Activated T-cell treated with anti-CD3 and anti-CD28 coated beads for 24 hours (primary cell): ENCODE data around the gene ATP8B3.
A peak's percentile ranks its signal among the peaks of the same experiment; 100 is the strongest.
"Not testable (repeated sequence)": the region's sequence is repeated elsewhere in the genome, so short reads cannot be mapped to it uniquely, and the experiment has no call there.

Experiments
- DNase-seq: peaks from one replicate; pipeline ENCODE4 v3.0.0-alpha.2; 2020; ENCODE audit warnings: low read depth

The ATP8B3 gene

DNA sequence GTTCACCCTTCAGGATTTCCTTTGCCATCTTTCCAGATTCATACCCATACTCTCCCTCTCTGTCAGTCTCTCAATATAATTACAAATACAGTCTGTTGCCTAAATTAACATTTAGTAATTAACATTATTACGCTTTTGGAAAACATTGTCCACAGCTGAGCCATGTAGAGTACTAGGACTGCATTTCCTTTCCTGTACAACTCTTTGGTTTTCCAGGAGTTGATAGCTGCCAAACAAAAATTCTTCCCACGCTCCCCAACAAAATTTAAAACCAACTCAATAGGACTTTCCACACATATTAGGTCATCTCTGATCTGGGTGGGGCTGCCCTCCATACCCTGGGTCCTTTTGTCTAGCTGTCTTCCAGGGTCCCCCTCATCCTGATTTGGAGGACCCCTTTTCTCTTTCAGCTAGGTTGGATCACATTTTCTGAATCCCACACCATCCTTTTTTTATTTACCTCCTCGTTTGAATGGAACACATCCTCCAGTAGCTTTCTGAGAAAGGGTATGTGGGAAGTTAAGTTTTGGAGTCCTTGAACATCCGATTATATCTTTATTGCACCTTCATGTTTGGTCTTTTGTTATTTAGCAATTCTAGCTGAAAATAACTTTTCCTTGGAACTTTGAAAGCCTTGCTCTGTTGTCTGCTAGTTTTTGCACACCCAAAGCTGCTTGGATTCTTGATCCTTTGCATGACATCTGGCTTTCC is 41.1 kb downstream of the ATP8B3 start:
- no peak for DNase-seq

DNA sequence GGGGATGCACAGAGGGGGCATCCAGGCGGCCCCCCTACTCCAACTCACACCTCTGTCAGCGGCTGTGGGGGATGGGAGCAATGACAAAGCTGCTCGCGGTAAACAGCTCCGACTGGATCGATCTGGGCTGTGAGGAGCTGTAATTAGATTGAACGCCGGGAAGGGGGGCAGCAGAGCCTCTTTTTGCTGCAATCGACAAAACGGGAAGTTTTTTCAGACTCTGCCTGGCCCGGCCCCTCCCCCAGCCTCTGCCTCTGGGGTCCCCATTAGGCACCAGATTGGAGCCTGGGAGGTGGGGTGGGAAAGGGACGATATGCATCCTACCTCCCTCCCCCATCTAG is 42.5 kb downstream of the ATP8B3 start:
- DNase-seq: no peak

DNA sequence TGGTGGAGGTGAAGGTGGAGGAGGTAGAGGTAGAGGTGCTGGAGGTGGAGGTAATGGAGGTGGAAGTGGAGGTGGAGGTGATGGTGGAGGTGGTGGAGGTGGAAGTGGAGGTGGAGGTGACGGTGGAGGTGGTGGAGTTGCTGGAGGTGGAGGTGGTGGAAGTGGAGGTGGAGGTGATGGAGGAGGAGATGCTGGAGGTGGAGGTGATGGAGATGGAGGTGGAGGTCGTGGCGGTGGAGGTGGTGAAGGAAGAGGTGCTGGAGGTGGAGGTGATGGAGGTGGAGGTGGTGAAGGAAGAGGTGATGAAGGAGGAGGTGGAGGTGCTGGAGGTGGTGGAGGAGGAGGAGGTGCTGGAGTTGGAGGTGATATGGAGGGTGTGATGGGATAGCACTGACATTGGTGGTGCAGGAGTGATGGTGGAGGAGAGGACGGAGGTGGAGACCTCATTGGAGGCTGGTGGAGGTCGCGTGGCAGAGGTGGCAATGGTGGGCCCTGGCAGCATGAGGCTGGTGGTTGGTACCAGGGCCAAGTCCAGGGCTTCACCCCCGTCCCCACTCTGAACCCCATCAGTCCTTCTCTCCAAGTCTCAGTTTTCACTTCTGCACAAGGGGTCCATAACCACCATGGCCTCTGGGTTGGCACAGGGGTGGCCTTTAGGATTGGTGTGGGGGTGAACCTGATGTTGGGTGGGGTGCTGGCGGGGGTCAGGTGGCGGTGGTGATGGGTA is 43.0 kb downstream of the ATP8B3 start:
- DNase-seq: no peak

DNA sequence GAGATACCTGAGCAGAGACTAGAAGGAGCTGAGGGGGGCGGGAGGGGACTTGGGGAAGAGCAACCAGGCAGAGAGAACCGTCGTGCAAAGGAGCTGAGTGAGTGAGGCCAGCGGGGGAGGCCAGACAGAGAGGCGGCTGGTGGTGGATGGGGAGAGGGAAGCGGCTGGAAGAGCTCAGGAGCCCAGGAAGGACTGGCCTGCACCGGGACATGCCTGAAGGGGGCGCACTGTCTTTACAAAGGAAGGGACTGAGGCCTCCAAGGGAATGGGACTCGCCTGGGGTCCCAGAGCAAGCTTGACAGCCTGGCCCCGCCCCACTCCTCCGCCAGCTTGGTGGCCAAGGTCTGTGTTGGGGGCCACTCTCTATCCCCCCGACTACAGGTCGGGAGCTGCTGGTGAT is 43.8 kb downstream of the ATP8B3 start:
- DNase-seq: no peak

DNA sequence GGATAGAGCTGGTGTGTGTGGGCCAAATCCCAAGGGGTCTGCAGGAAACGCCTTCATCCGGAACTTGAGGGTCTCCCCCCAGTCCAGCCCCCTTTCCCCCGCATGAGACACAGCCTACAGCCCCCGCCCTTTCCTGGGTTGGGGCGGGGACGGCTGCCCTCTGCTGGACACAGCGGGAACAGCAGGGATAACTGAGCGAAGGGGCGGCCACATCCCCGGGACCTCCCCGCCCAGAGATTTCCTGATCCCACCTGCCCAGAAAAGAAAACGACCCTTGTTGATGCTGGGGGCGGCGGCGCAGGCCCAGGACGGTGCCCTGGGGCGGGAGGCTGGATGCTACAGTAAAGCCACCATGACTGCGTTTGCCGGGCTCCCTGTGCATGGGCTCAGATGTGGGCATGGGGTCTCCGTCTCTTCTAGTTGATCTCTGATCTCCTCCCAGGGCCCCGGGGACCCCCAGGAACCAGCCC is 44.6 kb downstream of the ATP8B3 start:
- DNase-seq: peak; percentile 52

DNA sequence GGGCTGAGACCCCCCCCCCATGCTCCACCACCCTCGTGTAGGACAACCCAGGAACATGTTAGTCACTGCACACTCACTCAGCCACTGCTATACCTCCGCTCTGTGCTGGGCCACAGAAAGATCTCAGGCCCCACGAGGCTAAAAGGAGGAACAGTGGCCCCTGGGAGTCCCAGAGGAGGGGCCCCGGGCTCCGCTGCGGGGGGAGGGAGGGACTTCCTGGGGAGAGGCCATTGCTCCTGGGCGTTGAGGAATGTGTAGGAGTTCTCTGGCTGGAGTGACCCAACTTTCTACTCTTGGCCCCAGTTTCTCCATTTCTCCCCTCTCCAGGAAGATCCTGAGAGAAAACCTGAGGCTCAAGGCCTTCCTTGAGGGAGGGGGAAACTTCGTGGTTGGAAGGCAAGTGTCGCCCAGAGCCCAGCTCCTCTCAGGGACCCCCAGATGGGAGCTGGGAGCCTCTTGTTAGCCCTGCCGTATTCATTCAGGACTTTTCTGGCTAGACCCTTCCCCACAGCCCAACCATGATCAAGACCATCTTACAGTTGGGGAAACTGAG is 45.2 kb downstream of the ATP8B3 start:
- no peak for DNase-seq

DNA sequence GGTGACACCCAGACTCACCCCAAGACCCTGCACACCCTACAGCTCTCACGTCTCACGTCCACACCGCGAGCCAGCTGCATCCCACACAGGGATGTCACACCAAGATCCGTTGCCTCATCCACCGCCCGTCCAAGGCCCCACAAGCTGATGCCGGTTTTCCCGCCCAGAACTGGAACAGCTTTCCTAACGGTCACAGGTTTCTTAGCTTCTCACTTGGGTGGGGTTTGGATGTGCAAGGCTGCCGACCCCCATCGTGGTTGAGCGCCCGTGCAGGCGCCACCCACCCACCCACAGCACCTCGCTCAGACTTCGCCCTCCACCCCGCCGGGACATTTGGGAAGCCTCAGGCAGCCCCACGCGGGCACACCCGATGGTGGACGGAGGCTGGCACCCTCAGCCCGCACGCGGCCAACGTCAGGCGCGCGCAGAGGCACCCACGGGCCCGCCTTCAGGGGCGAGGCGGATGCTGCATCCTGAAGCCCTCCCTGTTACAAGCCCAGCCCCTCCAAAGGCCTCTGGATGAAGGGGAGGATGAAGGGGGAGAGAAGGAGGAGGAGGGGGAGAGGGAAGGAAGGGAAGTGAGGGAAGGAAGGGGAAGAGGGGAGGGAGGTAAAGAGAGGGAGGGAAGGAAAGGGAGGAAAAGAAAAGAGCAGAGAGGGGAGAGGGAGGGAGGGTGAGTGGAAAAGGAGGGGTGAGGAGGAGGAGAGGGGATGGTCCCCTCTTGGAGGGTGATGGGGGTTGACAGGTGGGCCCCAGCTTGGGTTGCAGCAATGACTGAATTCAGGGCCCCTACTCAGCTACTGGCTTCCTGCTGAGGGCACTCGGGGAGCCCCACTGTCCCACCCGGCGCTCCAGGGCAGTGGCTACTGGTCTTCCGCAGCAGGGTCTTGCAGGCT is 45.9 kb downstream of the ATP8B3 start:
- DNase-seq: no peak

DNA sequence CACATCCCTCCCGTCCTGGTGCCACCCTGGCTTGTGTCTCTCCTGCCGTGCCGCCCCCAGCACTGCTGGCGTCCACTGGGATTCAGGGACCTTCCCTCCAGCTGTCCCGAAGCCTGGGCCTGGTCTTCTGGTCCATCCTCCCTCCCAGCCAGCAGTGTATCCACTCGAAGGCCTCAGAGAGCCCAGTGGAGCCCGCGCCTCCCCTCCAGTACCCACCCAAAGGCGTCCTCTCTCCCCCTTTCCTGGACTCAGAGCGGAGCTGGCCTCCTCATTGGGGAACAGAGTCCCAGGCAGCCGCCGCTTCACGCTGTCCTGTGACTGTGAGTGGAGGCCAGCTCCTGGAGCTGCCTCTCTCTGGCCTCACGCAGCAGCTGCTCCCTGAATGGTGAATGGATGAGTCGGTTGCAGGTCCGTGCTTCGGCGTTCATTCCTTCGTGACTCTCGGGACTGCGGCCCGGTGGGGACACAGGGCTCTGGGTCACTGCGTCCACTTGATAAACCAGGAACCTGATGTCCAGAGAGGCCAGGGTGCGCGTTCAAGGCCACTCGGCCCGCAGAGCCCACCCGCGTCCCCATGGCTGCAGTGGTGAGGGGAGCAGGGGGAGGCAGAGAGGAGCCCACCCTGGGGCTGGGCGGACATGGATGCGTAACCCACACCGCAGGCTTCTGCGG is 46.7 kb downstream of the ATP8B3 start:
- no peak for DNase-seq

DNA sequence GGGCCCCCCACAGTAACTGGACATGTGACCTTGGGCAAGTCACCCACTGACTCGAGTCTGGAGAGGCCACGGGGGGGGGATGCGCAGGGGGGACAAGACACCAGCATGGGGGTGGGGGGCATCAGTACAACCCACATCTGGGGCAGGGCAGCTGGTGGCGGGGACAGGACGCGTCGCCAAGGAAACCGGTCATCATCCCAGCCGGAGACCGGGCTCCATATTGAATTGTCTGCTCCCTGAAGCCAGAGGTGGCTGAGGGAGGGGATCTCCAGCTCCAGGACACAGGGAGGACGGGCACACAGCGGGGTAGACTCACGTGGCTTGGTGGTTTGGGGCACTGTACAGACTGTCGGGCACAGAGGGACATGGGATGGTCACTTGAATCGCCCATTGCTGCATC is 47.3 kb downstream of the ATP8B3 start:
- no peak for DNase-seq

DNA sequence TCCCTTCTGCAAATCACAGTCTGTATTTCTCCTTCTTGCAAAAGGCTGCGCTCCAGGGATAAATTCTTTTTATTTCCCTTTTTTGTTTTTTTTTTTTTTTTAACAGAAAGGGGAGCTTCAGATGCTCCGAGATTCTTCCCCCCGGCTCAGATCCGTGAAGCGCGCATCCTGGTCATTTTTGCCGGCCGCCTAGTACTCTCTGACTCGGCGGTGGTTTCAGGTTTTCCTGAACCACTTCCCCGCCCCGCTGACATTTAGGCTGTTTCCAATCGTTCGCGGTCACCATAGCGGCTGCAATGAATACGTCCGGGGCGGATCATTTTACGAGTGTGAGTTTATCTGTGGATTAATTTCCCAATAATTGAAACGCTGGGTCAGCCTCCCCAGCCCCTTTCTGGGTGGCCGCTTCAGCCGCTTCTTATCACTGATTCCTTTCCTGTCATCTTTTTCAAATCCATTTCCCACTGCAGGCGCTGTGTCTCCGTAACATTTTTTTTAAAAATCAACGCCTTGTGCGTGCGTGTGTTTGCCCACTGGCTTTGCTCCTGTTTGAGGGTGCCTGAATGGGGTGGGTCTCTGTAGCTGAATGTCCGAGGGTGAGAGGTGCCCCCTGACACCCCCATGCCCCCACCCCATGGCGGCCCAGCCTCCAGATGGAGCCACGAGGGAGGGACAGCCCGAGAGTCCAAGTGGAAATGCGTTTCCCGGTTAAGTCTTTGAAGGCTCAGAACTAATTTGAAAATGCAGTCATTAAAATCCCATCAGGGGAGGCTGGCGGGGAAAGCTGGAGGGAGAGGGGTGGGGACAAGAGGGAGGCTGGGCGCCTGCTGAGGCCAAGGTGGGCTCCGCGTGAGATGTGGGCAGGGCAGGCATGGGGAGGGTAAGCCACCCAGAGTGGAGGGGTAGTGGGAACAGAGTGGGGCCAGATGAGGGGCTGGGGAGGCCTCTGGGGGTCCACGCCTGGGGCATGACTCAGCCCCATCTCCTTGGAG is 48.1 kb downstream of the ATP8B3 start:
- no peak for DNase-seq

DNA sequence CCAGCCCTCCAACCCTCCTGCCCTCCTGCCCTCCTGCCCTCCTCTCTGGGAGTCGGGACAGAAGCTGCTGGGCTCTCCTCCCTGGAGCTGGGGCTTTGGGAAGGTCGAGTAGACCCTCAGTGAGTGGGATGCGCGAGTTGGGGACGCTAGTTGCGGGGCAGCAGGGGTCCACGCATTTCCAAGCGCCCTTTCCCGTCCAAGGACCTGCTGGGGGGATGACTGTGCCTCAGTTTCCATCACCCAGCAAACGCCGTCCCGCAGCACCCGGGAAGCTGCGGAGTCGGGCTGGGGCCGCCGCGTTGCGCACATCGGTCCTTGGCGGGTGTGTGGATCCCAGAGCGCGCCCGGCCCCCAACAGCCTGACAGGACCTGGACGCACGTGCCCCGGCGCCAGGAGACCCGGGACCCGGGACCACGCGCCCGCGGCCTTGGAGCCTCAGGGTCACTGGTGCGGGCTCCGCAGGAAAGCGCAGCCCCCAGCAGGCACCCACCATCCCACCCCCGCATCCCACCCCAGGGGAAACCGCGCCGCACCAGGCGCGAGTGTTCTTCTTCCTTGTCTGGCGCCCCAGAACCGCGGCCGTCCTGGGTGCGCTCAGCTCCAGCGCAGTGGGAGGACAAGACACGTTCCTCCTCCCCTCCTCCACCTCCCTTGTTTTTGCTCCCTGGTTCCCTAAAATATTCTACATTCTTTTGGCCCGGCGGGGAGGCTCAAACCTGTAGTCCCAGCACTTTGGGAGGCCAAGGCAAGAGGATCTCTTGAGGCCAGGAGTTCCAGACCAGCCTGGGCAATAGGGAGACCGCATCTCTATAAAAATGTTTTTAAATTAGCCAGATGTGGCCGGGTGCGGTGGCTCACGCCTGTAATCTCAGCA is 49.6 kb downstream of the ATP8B3 start:
- no peak for DNase-seq

DNA sequence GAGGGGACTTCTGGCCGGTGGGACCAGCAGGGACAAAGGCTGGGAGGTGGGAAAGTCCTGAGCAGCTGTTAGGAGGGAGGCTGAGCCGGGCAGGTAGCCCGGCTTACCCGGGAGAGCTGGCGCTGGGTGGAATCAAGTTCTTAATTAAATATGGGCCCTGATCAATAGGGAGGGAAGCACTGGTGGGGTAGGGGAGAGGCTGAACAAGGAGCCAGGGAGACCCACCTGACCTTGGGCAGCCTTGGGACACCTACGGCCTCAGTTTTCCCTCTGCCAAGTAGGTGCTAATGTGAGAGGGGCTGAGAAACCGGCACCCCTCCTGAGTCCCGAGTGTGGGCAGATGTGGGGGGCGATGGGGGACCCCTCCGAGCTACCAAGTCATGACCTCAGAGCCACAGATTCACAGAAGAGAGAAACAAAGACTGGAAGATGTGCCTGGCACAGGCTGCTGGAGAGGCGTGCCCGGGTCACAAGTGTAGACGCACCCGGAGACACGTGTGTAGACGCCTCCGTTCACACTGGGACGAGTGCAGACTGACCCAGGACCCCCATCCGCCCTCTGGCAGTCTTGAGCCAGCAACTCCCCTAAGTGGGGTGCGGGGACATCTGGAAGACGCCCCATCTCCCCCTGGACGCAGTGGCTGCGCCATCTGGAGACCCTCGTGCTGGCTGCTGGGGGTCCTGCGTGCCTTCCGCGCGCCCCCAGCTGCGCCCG is 50.4 kb downstream of the ATP8B3 start:
- DNase-seq: no peak

DNA sequence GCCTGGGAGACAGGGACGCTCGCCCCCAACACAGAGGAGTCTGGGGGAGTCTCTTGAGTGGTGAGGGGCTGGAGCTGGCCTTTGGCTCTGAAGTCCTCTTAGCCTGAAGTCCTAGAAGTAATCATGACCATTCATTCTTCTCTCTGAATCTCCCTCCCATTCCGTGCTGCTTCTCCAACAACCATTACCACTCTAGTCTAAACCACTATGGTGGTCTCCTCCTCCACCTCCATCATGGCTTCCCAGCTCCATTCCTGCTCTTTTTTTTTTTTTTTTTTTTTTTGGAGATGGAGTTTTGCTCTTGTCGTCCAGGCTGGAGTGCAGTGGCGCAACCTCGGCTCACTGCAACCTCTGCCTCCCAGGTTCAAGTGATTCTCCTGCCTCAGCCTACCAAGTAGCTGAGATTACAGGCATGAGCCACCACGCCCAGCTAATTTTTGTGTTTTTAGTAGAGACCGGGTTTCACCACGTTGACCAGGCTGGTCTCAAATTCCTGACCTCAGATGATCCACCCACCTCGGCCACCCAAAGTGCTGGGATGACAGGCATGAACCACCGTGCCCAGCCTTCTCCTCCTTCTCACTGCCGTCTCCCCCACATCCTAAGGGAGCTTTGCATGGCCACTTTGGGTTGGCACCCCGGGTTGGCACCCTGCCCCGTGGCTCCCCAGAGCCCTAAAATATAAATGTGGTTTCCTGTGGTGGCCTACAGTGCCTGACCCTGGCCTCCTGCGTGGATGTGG is 51.1 kb downstream of the ATP8B3 start:
- not testable (repeated sequence) for DNase-seq

DNA sequence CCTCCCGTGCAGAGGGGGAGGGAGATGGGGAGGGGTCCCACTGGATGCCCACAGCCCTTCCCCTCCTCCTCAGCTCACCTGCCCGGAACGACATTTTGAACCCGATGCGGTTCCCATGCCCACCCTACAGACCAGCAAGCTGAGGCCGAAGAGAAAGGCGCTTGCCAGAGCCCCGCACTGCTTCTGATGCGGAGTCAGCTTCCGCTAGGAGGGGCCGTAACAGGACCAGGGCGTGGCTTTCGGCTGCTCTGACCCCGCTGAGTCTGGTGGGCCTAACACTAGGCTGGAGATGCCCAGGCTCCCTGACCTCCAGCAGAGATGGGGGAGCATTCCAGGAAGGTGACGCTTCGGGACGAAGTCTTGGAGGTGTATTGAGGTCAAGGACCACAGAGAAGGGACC is 52.1 kb downstream of the ATP8B3 start:
- DNase-seq: no peak

DNA sequence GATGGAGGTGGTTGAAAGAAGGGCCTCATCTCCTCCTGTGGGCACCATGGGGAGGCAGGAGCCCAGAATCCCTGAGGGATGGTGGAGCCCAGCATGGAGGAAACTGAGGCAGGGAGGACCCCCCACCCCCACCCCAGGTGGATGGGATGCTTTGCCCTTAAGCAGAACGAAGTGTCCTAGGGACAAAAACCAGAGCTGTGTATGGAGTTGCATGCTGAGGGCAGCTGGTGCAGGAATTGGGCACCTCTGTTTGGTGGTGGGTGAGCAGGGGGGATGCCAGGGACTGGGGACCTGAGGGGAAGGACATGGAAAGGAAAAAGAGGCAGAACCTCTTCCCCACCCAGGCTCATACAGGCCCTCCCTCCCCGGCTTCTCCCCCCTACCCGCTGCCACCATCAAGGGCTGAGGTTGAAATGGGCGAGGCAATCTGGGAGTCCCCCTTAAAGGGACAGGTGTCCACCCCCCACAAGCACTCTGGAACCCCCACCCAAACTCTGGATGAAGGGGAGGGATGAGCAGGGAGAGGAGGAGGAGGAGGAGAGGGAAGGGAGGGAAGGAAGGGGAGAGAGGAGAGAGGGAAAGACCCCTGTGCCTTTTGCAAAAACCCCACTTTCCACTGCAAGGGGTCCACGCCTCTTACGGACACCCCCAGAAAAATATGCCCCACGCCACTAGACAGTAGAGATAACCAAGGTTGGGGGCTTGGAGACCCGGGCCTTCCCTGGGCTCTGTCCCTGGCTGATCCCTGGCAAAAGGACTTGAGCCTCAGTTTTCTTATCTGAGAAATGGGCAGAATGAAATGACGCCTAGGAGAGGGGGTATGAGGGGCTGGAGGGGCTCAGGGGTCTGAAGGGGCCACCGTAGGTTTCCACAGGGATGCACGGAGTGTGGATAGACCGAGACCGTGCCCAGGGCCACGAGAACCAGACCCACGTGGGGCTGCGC is 52.8 kb downstream of the ATP8B3 start:
- no peak for DNase-seq

DNA sequence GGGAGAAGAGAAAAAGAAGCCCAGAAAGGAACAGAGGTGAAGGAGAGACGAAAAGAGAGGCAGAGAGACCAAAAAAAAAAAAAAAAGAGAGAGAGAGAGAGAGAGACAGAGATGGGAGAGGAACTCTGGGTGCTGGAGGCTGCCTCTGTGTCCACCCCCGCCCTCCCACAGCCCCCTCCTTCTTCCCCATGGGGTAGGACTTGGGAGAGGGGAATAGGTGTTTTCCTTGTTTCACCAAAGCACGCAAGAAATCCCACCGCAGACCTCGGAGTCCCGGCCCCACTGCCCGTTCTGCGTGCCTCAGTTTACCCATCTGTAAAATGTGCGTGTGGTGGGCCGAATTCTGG is 53.9 kb downstream of the ATP8B3 start:
- DNase-seq: no peak
